Aortic smooth muscle cell (primary cell): ENCODE data around the gene ZNF267. TPM values are rescaled to one million over a fixed set of nuclear protein-coding genes. Genes with fewer than 3 reads are reported as not detected.

ENCODE experiments used
- total RNA-seq: library from RNA; depleted of rRNA; stranded (reverse); fragments of >200 nt; gene quantifications from 2 replicates; pipeline ENCODE4 v1.2.3, GENCODE V29; 2014

The ZNF267 gene
- 9.9 and 10.0 TPM in 2 replicates for total RNA-seq

DNA sequence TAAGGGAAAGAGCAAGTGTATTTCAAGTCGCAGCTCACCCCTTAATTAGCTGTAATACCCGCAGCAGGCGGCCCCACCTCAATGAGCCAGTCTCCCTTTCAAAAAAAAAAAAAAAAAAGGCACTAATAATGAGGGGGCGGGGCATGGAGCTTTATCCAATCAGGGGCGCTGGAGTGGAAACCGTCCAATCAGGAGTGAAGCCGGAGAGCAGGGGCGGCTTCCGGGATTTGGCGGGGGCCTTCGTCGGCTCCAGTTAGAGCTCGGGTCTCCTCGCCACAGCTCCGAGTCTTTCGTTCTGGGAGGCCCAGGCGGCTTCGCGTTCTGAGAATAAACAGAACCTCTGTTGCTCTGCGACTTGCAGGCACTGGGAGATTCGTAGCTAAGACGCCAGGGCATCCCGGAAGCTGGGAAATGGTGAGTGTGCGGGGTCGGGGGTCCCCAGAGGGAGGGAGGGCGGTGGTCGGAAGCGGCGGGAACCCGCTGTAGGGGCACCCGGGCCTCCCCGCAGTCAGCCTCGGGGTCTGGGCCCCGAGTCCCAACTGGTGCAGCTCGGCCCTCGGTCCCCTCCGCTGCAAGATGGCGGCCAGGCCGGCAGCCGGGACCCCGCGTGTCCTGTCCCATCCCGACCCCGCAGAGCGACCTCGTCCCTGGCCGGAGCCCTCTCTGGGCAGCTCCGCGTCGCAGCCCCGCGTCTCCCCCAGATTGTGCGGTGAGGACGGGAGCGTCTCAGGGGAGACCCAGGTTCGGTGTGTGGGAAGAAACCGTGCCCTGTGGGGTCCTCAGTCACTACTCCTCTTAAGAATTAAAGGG is at the start of gene ZNF267:
ZNF267 (plus strand) TSS at position 252 of the 810 bp plus-strand sequence; CDS start at position 412, 160 bp downstream.

